Colon (tissue), 2 donors: ENCODE measurements around the gene CNTRL.
"Not testable (repeated sequence)": the region's sequence is repeated elsewhere in the genome, so short reads cannot be mapped to it uniquely, and the experiment has no call there.

Experiments used
- FAIRE-seq: peaks from 2 replicates; lab custom pipeline; 2012; peaks lifted over from hg19 to GRCh38; lab: Jason Lieb, UNC
- donor health status: control.
- donor health status: control.

CNTRL gene, protein sequence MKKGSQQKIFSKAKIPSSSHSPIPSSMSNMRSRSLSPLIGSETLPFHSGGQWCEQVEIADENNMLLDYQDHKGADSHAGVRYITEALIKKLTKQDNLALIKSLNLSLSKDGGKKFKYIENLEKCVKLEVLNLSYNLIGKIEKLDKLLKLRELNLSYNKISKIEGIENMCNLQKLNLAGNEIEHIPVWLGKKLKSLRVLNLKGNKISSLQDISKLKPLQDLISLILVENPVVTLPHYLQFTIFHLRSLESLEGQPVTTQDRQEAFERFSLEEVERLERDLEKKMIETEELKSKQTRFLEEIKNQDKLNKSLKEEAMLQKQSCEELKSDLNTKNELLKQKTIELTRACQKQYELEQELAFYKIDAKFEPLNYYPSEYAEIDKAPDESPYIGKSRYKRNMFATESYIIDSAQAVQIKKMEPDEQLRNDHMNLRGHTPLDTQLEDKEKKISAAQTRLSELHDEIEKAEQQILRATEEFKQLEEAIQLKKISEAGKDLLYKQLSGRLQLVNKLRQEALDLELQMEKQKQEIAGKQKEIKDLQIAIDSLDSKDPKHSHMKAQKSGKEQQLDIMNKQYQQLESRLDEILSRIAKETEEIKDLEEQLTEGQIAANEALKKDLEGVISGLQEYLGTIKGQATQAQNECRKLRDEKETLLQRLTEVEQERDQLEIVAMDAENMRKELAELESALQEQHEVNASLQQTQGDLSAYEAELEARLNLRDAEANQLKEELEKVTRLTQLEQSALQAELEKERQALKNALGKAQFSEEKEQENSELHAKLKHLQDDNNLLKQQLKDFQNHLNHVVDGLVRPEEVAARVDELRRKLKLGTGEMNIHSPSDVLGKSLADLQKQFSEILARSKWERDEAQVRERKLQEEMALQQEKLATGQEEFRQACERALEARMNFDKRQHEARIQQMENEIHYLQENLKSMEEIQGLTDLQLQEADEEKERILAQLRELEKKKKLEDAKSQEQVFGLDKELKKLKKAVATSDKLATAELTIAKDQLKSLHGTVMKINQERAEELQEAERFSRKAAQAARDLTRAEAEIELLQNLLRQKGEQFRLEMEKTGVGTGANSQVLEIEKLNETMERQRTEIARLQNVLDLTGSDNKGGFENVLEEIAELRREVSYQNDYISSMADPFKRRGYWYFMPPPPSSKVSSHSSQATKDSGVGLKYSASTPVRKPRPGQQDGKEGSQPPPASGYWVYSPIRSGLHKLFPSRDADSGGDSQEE (N-terminal part only)

DNA sequence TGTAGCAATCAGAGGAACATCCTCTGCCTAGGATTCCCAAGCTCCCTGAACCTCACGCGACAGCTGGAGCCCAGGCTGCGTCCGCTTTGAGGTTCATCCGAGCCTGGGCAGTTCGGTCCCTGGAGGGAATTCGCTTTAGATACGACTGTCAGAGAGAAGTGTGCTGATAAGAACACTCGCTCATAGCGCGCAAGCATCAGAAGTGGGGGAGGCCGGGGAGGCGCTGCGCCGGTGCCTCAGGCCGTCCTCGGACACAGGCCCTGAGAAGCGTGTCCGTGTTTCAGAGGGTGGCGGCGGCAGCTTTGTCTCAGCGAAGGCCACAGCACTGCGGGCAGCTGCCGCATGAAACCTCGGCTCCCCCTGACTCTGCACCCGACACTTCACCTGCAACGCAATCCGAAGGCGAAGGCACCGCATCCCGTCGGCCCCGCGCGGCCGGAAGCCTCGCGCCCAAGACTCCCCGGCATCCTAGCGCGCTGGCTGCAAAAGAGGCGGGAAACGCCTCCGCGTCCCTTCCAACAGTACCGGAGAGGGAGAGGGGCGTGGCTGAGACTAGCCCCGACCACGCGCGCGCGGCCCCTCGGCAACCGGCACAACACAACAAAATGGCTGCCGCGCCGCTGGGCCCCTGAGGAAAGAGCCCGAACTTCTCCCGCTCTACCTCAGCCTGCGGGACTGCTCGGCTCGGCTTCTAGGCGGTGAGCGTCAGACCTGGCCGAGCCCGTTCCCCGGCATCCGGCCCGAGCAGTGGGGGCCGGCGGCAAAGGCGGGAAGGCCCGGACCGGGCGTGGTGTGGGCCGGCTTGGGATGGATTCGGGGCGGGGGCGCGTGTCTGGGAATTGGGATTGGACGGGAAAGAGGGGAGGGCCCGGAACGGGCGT lies at the start of gene CNTRL:
TSS of gene CNTRL (plus strand) at position 586 of the 881 bp plus-strand sequence. CDS start 13,372 bp downstream, outside the sequence.
- no peak for FAIRE-seq

DNA sequence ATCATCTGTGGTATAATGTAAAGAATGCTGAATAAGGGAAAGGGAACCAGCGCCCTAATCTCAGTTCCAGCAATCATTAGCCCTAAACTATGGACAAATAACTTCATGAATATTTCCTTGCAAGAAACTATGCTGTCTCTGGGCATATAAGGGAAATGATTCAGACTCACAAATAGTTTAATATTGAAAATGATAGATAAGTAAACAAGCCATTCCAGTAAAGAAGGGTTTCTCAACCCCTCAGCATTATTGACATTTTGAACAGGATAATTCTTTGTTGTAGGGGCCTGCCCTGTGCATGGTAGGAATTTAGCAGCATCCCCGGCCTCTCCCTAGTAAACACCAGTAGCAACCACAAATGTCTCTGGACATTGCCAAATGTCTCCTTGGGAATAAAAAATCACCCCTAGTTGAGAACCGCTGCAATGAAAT lies 48.5 kb upstream of the CNTRL start:
- FAIRE-seq, result no peak

DNA sequence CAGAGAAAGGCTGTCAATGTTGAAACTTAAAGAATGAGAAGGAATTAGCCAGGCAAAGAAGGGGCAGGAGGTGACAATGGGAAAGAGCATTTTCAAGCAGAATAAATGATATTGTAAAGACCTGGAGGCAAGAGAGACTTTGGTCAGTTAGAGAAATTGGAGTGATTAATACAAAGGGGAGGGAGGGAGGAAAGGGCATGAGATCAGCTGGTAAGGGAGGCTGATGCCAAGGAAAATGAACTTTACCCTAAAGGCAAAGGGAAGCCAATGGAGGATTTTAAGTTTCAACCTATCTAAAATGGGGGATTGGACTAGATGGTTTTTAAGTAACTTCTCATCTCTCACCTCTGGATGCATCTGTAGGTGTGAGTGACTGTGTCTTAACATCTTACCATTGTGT lies 48.0 kb upstream of the CNTRL start:
- no peak for FAIRE-seq

DNA sequence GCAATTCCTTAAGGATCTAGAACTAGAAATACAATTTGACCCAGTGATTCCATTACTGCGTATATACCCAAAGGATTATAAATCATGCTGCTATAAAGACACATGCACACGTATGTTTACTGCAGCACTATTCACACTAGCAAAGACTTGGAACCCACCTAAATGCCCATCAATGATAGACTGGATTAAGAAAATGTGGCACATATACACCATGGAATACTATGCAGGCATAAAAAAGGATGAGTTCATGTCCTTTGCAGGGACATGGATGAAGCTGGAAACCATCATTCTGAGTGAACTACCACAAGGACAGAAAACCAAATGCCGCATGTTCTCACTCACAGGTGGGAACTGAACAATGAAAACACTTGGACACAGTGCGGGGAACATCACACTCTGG lies 46.5 kb upstream of the CNTRL start:
- not testable (repeated sequence) for FAIRE-seq

DNA sequence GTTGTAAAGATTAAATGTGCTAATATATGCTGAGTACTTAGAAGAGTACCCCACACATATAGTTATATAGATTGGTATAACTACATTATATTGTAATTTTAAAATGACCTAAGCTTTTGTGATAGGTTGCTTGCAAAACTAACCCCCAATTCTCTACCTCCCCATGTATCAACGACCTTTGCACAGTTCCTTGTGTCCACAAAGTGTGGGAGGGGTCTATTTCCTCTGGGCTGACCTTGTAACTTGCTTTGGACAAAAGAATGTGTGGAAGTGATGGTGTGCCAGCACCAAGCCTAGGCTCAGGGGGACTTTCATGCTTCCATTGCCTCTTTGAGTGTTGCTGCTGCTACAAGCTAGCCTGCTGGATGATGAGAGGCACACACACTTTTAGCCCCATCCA lies 45.3 kb upstream of the CNTRL start:
- FAIRE-seq, result no peak

DNA sequence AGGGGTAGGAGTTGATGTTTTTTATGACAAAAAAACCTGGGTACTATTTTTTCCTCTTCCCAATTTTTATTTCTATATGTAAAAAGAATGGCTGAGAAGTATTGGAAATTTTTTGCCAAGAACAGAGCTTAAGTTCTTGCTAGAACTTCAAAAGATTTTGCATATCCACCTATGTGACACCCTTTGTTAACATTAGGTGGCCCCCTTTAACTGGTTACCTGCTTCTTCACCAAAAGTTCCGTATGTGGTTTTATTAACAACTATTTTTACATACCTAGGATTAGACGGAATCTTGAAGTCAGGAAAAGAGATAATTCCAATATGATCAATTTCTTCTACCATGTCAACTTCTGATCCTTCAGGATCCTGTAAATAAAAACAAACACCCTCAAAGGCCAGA lies 40.2 kb upstream of the CNTRL start:
- no peak for FAIRE-seq

DNA sequence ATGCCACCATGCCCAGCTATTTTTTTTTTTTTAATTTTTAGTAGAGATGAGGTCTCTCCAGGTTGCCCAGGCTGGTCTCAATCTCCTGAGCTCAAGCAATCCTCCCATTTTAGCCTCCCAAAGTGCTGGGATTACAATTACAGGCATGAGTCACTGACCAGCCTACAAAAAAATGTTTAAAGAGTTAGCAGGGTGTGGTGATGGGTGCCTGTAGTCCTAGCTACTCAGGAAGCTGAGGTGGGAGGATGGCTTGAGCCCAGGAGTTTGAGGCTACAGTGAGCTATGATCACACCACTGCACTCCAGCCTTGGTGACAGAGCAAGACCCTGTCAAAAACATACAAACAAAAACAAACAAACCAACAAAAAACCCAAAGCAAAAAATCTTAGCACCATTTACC lies 39.0 kb upstream of the CNTRL start:
- not testable (repeated sequence) for FAIRE-seq

DNA sequence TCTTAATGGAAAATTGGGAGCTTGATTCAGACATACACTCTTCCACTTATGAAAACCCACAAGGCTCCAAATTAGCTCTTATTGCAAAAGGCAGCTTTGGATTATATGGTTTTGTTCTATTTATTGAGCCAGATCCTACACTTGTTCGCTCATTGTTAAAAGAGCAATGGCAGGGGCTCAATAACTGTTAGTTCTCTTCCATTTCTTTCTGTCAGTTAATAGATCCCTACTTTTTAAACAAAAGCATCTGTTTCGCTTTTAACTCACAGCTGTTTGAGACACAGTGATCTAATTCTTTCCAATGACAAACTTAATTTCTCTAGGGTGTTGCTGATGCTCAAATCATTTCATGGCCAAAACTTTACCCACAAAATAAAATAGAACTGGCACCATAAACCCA lies 36.4 kb upstream of the CNTRL start:
- no peak for FAIRE-seq

DNA sequence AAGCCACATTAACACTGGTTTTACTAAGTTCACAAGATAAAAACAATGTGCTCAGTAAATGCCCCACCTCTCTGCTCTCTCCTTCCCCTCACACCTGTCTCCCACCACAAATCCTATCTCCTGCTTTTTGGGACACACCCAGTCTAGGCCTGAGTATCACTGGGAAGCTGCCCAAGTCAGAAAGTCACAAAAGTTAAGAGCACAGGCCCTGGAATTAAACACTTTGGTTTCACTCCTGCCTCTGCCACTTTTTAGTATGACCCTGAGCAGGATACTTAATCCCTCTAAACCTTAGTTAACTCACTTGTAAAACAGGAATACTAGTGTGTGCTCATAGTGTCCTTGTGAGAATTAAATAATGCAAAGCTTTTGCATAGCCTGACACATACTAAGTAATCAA lies 36.0 kb upstream of the CNTRL start:
- no peak for FAIRE-seq

DNA sequence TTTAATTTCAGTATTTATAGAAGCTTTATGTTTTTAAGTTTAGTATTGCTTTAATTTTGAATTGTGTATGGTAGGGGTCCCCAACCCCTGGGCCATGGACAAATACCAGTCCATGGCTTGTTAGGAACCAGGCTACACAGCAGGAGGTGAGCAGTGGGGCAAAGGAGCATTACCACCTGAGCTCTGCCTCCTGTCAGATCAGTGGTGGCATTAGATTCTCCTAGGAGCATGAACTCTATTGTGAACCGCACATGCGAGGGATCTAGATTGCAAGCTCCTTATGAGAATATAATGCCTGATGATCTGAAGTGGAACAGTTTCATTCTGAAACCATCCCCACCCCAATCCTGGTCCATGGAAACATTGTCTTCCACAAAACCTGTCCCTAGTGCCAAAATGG lies 26.6 kb upstream of the CNTRL start:
- FAIRE-seq, result no peak

DNA sequence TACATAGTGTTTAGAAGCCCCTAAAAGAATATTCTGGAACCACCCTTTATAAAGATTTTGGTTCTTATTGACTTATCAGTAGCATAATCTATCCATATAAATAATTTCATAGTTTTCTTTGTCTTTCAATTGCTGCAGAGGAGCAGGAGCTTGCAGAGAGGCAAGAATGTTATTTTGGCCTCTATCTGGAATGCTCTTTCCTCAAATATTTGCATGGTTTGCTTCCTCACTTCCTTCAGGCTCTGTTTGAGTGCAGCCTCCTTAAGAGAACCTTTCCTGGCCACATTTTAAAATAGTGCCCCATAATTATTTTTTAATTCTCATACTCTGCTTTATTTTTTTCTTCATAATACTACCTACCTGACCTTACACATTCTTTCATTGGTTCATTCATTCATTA lies 26.1 kb upstream of the CNTRL start:
- FAIRE-seq, result no peak

DNA sequence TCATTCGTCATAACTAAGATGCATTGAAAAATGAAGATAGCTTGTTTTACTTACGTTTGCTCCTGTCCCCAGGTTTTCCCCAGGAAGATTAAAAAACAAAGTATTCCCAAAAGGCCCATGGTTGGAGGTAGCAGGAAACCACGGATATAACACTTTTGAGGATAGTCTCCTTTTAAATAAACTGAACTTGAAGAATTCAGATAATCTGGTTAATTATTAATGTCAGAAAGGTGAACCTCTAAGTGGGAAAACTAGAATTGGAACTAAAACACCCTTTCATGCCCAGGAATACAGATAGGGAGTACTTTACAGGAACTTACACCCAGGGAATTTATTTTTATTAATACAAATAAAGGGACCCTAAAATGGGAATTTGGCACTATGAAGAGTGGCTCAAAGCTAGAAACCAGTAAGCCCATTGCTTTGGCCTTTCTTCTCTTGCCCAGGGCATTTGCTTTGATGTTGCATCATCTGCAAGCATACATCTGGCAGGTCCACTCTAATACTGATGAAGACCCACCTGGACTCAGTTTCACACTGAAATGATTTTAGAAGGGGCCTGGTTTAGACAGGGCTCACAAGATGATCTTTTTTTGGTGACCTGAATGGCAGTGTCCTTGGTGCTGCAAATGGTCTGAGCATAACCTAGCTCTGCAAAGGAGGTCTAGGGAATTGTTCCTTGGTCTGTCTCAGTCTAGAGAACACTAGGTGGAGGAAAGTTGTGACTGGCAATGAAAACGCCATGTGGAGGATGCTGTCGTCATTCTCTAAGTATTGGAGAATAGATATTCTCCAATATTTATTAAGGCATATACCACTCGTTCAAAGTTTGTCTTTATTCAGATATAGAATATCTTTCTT lies 24.4 kb upstream of the CNTRL start, which contains the start of gene C5:
TSS of gene C5 (minus strand) at position 148 of the 861 bp plus-strand sequence. CDS start at position 119, 29 bp downstream.
- no peak for FAIRE-seq

DNA sequence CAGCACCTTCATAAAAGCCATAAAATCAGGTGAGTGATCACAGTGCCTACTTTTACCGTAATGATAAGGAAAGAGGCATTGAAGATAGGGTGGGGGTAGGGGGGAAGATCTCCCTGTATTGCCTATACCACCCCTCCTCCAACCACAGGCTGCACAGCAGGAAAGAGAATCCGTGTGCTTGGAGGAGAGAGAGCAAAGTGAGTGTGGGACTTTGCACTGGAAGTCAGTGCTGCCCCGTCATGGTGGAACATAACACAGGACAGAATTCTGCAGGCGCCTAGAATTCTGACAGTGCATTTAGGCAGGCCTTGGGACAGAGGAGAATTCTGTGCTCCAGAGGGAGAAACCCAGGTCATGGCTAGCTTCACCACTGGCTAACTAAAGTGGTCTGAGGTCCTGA lies 21.2 kb upstream of the CNTRL start:
- no peak for FAIRE-seq

DNA sequence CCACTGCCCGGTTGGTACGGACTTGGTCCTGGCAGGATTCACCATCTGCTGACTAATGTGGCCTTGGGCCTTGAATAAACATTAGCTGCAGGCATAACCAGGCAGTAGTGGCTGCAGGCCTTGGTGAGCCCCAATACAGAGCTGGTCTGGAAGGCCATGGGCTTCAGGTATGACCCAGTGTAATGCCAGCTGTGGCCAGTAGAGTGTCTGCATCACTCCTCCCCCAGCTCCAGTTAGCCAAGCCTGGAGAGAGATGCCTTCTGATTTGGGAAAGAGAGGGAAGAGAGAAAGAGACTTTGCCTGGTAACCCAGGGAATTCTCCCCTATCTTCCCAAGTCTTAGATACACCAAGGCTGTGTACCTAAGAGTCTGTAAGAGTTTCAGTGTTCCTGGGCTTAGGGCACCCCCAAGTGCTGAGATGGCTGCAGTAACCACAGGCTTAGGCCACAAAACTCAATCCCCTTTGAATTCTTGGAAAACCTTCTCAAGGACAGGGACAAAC lies 19.1 kb upstream of the CNTRL start:
- no peak for FAIRE-seq

DNA sequence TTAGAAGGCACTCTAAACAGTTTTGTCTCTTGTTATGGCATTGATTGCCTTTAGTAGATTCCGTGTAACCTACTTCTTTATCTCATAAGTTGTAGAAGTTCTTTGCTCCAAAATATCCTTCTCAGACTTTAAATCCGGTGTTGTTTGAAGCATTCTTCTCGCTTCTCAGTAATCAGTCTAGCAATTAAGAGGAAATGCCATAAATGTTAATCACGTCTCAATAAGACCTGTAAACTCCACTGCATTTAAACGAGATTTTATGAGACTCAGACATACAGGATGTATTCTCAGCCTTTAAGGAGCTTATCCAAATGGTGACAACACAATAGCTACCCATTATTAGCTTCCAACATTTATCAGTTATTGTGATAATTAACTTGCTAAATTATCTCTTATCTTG lies 16.9 kb upstream of the CNTRL start:
- FAIRE-seq, result no peak

DNA sequence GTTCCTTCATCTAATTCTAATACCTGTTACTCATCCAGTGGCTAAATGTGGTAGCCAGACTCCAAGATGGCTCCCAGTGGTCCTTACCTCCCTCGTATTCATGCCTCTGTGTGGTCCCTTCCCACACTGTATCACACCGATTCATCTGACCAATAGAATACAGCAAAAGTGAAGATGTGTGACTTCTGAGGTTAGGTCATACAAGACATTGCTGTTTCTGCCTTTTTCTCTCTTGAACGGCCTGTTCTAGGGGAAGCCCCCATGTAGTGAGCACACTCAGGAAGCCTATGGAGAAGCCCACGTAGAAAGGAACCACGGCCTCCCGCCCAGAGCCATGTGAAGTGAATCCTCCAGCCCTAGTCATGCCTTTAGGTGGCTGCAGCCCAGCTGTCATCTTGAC lies 15.2 kb upstream of the CNTRL start:
- FAIRE-seq, result no peak

DNA sequence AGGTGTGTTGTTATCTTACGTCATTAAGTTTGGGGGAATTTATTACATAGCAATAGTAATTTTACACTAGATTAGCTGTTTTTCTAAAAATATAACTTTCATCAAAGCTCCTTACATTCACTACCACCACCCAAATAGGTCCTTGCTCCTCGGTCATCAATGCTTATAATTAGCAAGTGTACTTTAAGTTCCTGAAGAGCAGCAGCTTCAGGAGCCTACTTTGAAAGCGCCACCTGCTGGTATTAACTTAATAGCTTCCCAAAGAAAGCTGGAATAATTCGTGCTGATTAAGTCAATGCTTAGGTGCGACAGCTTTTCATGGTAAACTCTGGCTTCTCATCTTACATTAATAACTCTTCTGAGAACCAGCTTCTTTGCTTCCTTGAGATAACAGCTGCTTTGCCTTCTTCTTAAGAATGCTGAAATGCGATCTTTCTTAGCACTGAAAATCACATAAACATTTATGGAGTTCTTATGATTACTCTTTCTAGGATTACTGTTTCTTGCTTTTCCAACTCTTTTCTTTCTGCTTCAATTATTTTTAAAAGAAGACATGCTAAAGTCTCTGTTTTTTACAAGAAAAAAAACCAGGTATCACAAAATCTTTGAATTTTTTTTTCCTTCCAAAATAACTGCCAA lies 14.6 kb upstream of the CNTRL start:
- no peak for FAIRE-seq

DNA sequence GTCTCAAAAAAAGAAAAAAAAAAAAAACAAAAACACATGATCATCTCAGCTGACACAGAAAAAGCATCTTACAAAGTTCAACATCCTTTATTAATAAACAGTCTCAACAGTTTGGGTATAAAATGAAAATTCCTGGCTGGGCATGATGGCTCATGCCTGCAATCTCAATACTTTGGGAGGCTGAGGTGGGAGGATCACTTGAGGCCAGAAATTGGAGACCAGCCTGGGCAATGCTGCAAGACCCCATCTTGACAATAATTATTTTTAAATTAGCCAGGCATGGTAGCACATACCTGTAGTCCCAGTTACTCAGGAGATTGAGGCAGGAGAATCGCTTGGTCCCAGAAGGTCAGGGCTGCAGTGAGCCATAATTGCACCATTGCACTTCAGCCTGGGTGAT lies 7.9 kb upstream of the CNTRL start:
- FAIRE-seq, result no peak

DNA sequence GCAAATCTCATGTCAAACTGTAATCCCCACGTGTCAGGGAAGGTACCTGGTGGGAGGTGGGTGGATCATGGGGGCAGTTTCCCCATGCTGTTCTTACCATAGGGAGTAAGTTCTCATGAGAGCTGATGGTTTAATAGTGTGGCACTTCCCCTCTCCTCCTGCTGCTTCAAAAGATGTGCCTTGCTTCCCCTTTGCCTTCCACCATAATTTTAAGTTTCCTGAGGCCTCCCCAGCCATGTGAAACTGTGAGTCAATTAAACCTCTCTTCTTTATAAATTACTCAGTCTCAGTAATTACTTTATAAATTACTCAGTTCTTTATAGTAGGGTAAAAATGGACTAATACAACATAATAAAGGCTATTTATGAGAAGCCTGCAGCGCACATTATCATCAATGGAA lies 7.1 kb upstream of the CNTRL start:
- FAIRE-seq, result no peak

DNA sequence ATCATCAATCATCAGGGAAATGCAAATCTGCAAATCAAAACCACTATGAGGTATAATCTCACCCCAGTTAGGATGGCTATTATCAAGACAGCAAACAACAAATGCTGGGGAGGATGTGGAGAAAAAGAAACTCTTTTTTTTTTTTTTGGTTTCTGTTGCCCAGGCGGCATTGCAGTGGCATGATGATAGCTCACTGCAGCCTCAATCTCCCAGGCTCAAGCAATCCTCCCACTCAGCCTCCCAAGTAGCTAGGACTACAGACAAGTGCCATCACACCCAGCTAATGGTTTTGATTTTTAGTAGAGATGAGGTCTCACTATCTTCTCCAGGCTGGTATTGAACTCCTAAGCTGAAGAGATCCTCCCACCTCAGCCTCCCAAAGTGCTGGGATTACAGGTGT lies 5.4 kb upstream of the CNTRL start:
- FAIRE-seq, result no peak
